ENCODE results near the gene MTMR10. TPM values are rescaled to one million over a fixed set of nuclear protein-coding genes. Genes with fewer than 3 reads are reported as not detected.

The MTMR10 gene
- total and polyA plus RNA-seq, 2 of the 4 experiments (the other 2 are of a cell fraction): 11.2 to 13.8 TPM

GRCh38 chr15:31031471-31032067, 40.1 kb upstream of the MTMR10 start:
- dilution Hi-C loops (cut with HindIII; ENCODE audit: low sequenced_read_pairs, unreplicated experiment): no loop called here
- Histone ChIP-seq H3K14ac (replicated peaks; ENCODE audit: low read depth, low read length) (peak overlapping the region; percentile 39), H3K79me1 (ENCODE audit: low read depth in 1 of 2, low read length in 2 of 2) (no peaks in the 10 kb centered on the region), H4K20me1 (ENCODE audit: insufficient read depth, low read length) (no peaks in the 10 kb centered on the region), H4K91ac (ENCODE audit: insufficient read depth, low read depth, low read length) (peak overlapping the region; percentile 11; the same call in 1 of the 2 replicates), H2BK5ac (ENCODE audit: low read depth, low read length, poor library complexity, severe bottlenecking) (peak overlapping the region; percentile 71), H3K9ac (ENCODE audit: low read depth, low read length) (no peak overlapping the region), H3K27me3 (ENCODE audit: control insufficient read depth, insufficient read depth, low read length) (no peaks in the 10 kb centered on the region), H2AFZ (replicated peaks; ENCODE audit: low read length, poor library complexity) (no peak overlapping the region), H2AK9ac (replicated peaks; ENCODE audit: low read depth, low read length, poor library complexity) (no peak overlapping the region), H3K9me3 (ENCODE audit: control insufficient read depth, insufficient read depth, low read length) (no peaks in the 10 kb centered on the region), H3K36me3 (ENCODE audit: control insufficient read depth, insufficient read depth, low read length) (no peaks in the 10 kb centered on the region), H3K18ac (ENCODE audit: low read depth, low read length) (peak overlapping the region; percentile 77), H3K56ac (ENCODE audit: extremely low read depth, insufficient read depth, low read length) (no peak overlapping the region), H3K4ac (ENCODE audit: low read depth, low read length) (peak overlapping the region; percentile 63; the same call in 1 of the 2 replicates), H3K27ac (ENCODE audit: insufficient read depth, low read length) (peak overlapping the region; percentile 25; the same call in 1 of the 2 replicates), H4K5ac (ENCODE audit: low read depth, low read length) (peak overlapping the region; percentile 88; the same call in 1 of the 2 replicates), H3K4me2 (ENCODE audit: low read depth, low read length) (peak overlapping the region; percentile 36; the same call in 1 of the 2 replicates), H2BK15ac (ENCODE audit: low read depth, low read length) (peak overlapping the region; percentile 47; the same call in 2 of the 3 replicates), H3K23ac (ENCODE audit: low read depth, low read length) (peak overlapping the region; percentile 8; the same call in 1 of the 2 replicates), H2BK120ac (ENCODE audit: low read depth, low read length) (peak overlapping the region; percentile 30; the same call in 1 of the 2 replicates), H3K9me1 (ENCODE audit: insufficient read depth, low read length) (peaks cover 7% of the 10 kb centered on the region; the same call in 1 of the 2 replicates), H3K4me3 (ENCODE audit: insufficient read depth, low read depth, low read length) (no peak overlapping the region), H4K8ac (ENCODE audit: low read depth in 2 of 2, low read length in 2 of 2) (peak overlapping the region; percentile 33 to 53; a peak in 3 of 4 replicates), H2BK20ac (ENCODE audit: low read depth, low read length) (peak overlapping the region; percentile 35; the same call in 1 of the 2 replicates), H3K4me1 (ENCODE audit: control insufficient read depth, insufficient read depth, low read length) (peaks cover 13% of the 10 kb centered on the region), H2AK5ac (ENCODE audit: low read depth, low read length) (peak overlapping the region; percentile 29; the same call in 1 of the 2 replicates)
- CTCF ChIA-PET: interaction anchor here (0.6 kb wide), 1 partner anchor 14 kb away, joined by 5 read pairs; no protein-coding TSS in a partner anchor
- no TSS peak for BruUV-seq (replicated peaks)
- DNase-seq (peak; percentile 72), ATAC-seq (ENCODE audit: low read depth) (0 out of 2 replicates have a peak, but pooled peaks have one; percentile 38)
- no peak for TF ChIP-seq NFE2L2 (IDR thresholded peaks at IDR 0.05; ENCODE audit: low read depth, low read length)
- no peak for TF ChIP-seq MAFK (IDR thresholded peaks at IDR 0.05; ENCODE audit: low read depth, low read length)
- no peak for TF ChIP-seq MAZ (IDR thresholded peaks at IDR 0.05; ENCODE audit: borderline replicate concordance, low read depth, low read length)
- in situ Hi-C loops (cut with MboI; ENCODE audit: low sequenced_read_pairs): no loop called here
- POLR2A ChIA-PET (ENCODE audit: unreplicated experiment): interaction anchor here (0.6 kb wide), 1 partner anchor 8 kb away, joined by 3 read pairs; no protein-coding TSS in a partner anchor
- intact Hi-C loops (cut with micrococcal nuclease): no loop called here
- 100% methylated on average over 1 of the region's 3 CpGs; no CpG with 5 or more reads in 1 of the 2 experiments for WGBS, 2 experiments (ENCODE audit: extremely low coverage in 2 of 2, insufficient read length in 1 of 2)
